Measurements from ENCODE around the gene GCNT2. TPM values are rescaled to one million over a fixed set of nuclear protein-coding genes. Genes with fewer than 3 reads are reported as not detected.
"Not testable (repeated sequence)": the region's sequence is repeated elsewhere in the genome, so short reads cannot be mapped to it uniquely, and the experiment has no call there.

The GCNT2 gene
- total RNA-seq, 4 donors from 2014 or later = 0.27 to 1.9 (median 0.81) TPM

- TF ChIP-seq POLR2A (IDR thresholded peaks at IDR 0.05) = no peak
- TF ChIP-seq, protein P1, sequence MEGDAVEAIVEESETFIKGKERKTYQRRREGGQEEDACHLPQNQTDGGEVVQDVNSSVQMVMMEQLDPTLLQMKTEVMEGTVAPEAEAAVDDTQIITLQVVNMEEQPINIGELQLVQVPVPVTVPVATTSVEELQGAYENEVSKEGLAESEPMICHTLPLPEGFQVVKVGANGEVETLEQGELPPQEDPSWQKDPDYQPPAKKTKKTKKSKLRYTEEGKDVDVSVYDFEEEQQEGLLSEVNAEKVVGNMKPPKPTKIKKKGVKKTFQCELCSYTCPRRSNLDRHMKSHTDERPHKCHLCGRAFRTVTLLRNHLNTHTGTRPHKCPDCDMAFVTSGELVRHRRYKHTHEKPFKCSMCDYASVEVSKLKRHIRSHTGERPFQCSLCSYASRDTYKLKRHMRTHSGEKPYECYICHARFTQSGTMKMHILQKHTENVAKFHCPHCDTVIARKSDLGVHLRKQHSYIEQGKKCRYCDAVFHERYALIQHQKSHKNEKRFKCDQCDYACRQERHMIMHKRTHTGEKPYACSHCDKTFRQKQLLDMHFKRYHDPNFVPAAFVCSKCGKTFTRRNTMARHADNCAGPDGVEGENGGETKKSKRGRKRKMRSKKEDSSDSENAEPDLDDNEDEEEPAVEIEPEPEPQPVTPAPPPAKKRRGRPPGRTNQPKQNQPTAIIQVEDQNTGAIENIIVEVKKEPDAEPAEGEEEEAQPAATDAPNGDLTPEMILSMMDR (IDR thresholded peaks at IDR 0.05 in 4 of 5, conservative IDR thresholded peaks at IDR 0.05 in 1 of 5) = no peak
- Histone ChIP-seq H3K9me3 (no peaks in the 10 kb centered on the region), H3K4me1 (peaks cover 0 to 5% of the 10 kb centered on the region in 2 donors), H3K27me3 (no peaks in the 10 kb centered on the region), H3K4me3 (peak overlapping the region in 2 of 4 donors; percentile 21 to 37), H3K27ac (no peak overlapping the region), H3K36me3 (no peaks in the 10 kb centered on the region)
- in situ Hi-C loops (cut with MboI; ENCODE audit: low sequenced_read_pairs in 4 of 4) (no loop called here), intact Hi-C loops (cut with DNase I; ENCODE audit: low total_unique reads) (no loop called here)
- DNase-seq = no peak
- ATAC-seq = no peak
These were observed 138.0 kb downstream of the GCNT2 start for GRCh38 chr6:10658910-10659698.

- H3K36me3 ChIP-seq = no peaks in the 10 kb centered on the region
- H3K27me3 ChIP-seq = no peaks in the 10 kb centered on the region
- H3K9me3 ChIP-seq = no peaks in the 10 kb centered on the region
- TF ChIP-seq, protein P1 (IDR thresholded peaks at IDR 0.05 in 4 of 5, conservative IDR thresholded peaks at IDR 0.05 in 1 of 5) = no peak
- TF ChIP-seq POLR2A (IDR thresholded peaks at IDR 0.05) = no peak
- ATAC-seq (no peak), DNase-seq (no peak)
- no peak overlapping the region for H3K27ac ChIP-seq
- intact Hi-C loops (cut with DNase I; ENCODE audit: low total_unique reads) = no loop called here
- peak overlapping the region in 2 of 4 donors; percentile 21 to 37 for H3K4me3 ChIP-seq
- in situ Hi-C loops (cut with MboI; ENCODE audit: low sequenced_read_pairs in 4 of 4) = no loop called here
- H3K4me1 ChIP-seq = peaks cover 0 to 5% of the 10 kb centered on the region in 2 donors
These were observed 138.7 kb downstream of the GCNT2 start for GRCh38 chr6:10659699-10660348.

DNA sequence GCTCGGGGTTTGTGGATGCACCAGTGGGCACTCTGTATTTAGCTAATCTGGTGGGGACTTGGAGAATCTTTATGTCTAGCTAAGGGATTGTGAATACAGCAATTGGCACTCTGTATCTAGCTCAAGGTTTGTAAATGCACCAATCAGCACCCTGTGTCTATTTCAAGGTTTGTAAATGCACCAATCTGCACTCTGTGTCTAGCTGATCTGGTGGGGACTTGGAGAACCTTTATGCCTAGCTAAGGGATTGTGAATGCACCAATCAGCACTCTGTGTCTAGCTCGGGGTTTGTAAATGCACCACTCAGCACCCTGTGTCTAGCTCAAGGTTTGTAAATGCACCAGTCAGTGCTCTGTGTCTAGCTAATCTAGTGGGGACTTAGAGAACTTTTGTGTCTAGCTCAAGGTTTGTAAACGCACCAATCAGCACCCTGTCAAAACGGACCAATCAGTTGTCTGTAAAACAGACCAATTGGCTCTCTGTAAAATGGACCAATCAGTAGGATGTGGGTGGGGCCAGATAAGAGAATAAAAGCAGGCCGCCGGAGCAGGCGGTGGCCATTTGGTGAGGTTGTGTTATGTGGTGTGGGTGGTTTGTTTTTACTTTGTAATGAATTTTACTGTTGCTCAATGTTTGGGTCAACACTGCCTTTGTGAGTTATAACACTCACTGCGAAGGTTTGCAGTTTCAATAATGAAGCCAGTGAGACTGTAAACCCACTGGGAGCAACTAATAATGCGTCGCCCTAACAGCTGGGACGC, 139.5 kb downstream of the GCNT2 start:
- intact Hi-C loops (cut with DNase I; ENCODE audit: low total_unique reads); H3K27me3 ChIP-seq; ATAC-seq; DNase-seq; H3K27ac ChIP-seq; H3K36me3 ChIP-seq; H3K4me1 ChIP-seq; H3K4me3 ChIP-seq; H3K9me3 ChIP-seq; in situ Hi-C loops (cut with MboI; ENCODE audit: low sequenced_read_pairs in 4 of 4): not testable (repeated sequence)

- no peak overlapping the region for H3K4me3 ChIP-seq
- H3K4me1 ChIP-seq = peaks cover 0 to 5% of the 10 kb centered on the region in 2 donors
- no peak overlapping the region for H3K27ac ChIP-seq
- TF ChIP-seq, protein P1 (IDR thresholded peaks at IDR 0.05 in 4 of 5, conservative IDR thresholded peaks at IDR 0.05 in 1 of 5) = no peak
- no peak for TF ChIP-seq POLR2A (IDR thresholded peaks at IDR 0.05)
- DNase-seq (no peak), ATAC-seq (no peak)
- no peaks in the 10 kb centered on the region for H3K36me3 ChIP-seq
- no peaks in the 10 kb centered on the region for H3K27me3 ChIP-seq
- in situ Hi-C loops (cut with MboI; ENCODE audit: low sequenced_read_pairs in 4 of 4) = no loop called here
- intact Hi-C loops (cut with DNase I; ENCODE audit: low total_unique reads) = no loop called here
- no peaks in the 10 kb centered on the region for H3K9me3 ChIP-seq
These were observed 141.1 kb downstream of the GCNT2 start for GRCh38 chr6:10662207-10662606.

DNA sequence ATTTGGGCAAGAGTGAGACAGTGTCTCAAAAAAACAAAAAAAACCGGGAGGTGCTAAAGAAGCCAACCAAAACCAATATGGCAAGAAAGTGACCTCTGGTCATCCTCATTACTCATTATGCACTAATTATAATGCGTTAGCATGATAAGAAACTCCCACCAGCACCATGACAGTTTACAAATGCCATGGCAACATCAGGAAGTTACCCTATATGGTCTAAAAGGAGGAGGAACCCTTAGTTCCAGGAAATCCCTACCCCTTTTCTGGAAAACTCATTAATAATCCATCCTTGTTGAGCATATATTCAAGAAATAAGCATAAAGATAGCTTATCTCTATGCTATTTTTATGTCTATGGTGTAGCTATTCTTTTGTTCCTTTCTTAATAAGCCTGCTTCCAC, 141.6 kb downstream of the GCNT2 start:
- no peaks in the 10 kb centered on the region for H3K9me3 ChIP-seq
- intact Hi-C loops (cut with DNase I; ENCODE audit: low total_unique reads) (no loop called here), in situ Hi-C loops (cut with MboI; ENCODE audit: low sequenced_read_pairs in 4 of 4) (no loop called here)
- ATAC-seq (no peak), DNase-seq (no peak)
- no peak overlapping the region for H3K4me3 ChIP-seq
- TF ChIP-seq POLR2A (IDR thresholded peaks at IDR 0.05) = no peak
- TF ChIP-seq, protein P1 (IDR thresholded peaks at IDR 0.05 in 4 of 5, conservative IDR thresholded peaks at IDR 0.05 in 1 of 5) = no peak
- peaks cover 0 to 2% (median 0%) of the 10 kb centered on the region in 3 donors for H3K27me3 ChIP-seq
- H3K36me3 ChIP-seq = no peaks in the 10 kb centered on the region
- peaks cover 0 to 3% of the 10 kb centered on the region in 2 donors for H3K4me1 ChIP-seq
- no peak overlapping the region for H3K27ac ChIP-seq

- H3K4me1 ChIP-seq; intact Hi-C loops (cut with DNase I; ENCODE audit: low total_unique reads); H3K36me3 ChIP-seq; H3K4me3 ChIP-seq; ATAC-seq; H3K27me3 ChIP-seq; H3K9me3 ChIP-seq; in situ Hi-C loops (cut with MboI; ENCODE audit: low sequenced_read_pairs in 4 of 4); H3K27ac ChIP-seq; DNase-seq: not testable (repeated sequence)
These were observed 144.4 kb downstream of the GCNT2 start for GRCh38 chr6:10665595-10665994.

All from gastrocnemius medialis (tissue), 4 donors.